K562 (cell line): ENCODE data around the gene FAM171A2. TPM values are rescaled to one million over a fixed set of nuclear protein-coding genes. Genes with fewer than 3 reads are reported as not detected.
A peak's percentile ranks its signal among the peaks of the same experiment; 100 is the strongest.

Source experiments
- CBFA2T3 ChIP-seq: fragments of 450-650 bp; IDR thresholded peaks from 2 replicates; pipeline ENCODE4 v1.6.1; 2017
- CTBP1 ChIP-seq: fragments of 450-650 bp; IDR thresholded peaks from 2 replicates; pipeline ENCODE4 v1.6.1; 2016; ENCODE audit warnings: borderline replicate concordance
- DACH1 ChIP-seq: fragments of 450-650 bp; IDR thresholded peaks from 2 replicates; pipeline ENCODE4 v1.6.1; 2018; ENCODE audit not compliant: partially characterized antibody
- HMGN3 ChIP-seq: IDR thresholded peaks from 2 replicates; pipeline ENCODE4 v1.6.1; 2011; ENCODE audit warnings: borderline replicate concordance, low read depth, mild to moderate bottlenecking, mixed read lengths, low read length; ENCODE audit not compliant: insufficient read length; ENCODE audit errors: extremely low read depth
- MCM2 ChIP-seq: fragments of 450-650 bp; IDR thresholded peaks from 2 replicates; pipeline ENCODE4 v1.6.1; 2017; ENCODE audit warnings: low read depth, mild to moderate bottlenecking
- NCOA4 ChIP-seq: fragments of 450-650 bp; IDR thresholded peaks from 2 replicates; pipeline ENCODE4 v1.6.1; 2018; ENCODE audit warnings: mild to moderate bottlenecking; ENCODE audit not compliant: partially characterized antibody
- OTX1 ChIP-seq: fragments of 450-650 bp; formaldehyde crosslinking; IDR thresholded peaks from 2 replicates; pipeline ENCODE4 v1.4.0; 2022; ENCODE audit warnings: mild to moderate bottlenecking
- POLR2A ChIP-seq: fragments of 450-650 bp; conservative IDR thresholded peaks from 2 replicates; pipeline ENCODE4 v1.6.1; 2016
- PYGO2 ChIP-seq: fragments of 450-650 bp; IDR thresholded peaks from 2 replicates; pipeline ENCODE4 v1.6.1; 2016; ENCODE audit warnings: mild to moderate bottlenecking, missing genetic modification characterization, moderate library complexity, missing compliant biosample characterization
- RB1 ChIP-seq: fragments of 450-650 bp; IDR thresholded peaks from 2 replicates; pipeline ENCODE4 v1.6.1; 2017; ENCODE audit warnings: low read depth, mild to moderate bottlenecking
- RBBP5 ChIP-seq: fragments of 200-600 bp; sonication (generic); IDR thresholded peaks from 2 replicates; pipeline ENCODE4 v1.6.1; 2012; ENCODE audit warnings: borderline replicate concordance, mild to moderate bottlenecking, low read length, control low read depth, inconsistent platforms; ENCODE audit not compliant: insufficient read depth, poor library complexity, severe bottlenecking
- ZBED1 ChIP-seq: IDR thresholded peaks from 2 replicates; pipeline ENCODE4 v1.6.1; 2014
- ZNF239 ChIP-seq: fragments of 250-450 bp; sonication (Bioruptor Pico); IDR thresholded peaks from 2 replicates; pipeline ENCODE4 v1.4.0; 2020; ENCODE audit warnings: mild to moderate bottlenecking
- ZNF24 ChIP-seq: fragments of 450-650 bp; IDR thresholded peaks from 2 replicates; pipeline ENCODE4 v1.6.1; 2016
- polyA plus RNA-seq, 8 experiments: library from polyadenylated mRNA; depleted of rRNA in 4 of 8; stranded (reverse) in 5 of 8; unstranded in 3 of 8; fragments of >200 nt; fragmentation: Nextera tagmentation in 2 of 8; fragmentation: Illumina TruSeq in 1 of 8; extraction: Ambion mirVana in 2 of 8; extraction: Trizol in 1 of 8; gene quantifications; 2 replicates each; pipeline versions ENCODE4 v1.2.1 to v1.2.3, GENCODE V29; 2011 to 2014; ENCODE audit warnings: inconsistent platforms in 1 of 8, missing spikeins in 1 of 8
- total RNA-seq, 7 experiments: library from RNA; depleted of rRNA in 6 of 7; stranded (reverse); fragments of >200 nt in 6 of 7; fragmentation: Illumina TruSeq in 2 of 7; extraction: Trizol in 2 of 7; gene quantifications; 2 replicates each; pipeline versions ENCODE4 v1.2.1 to v1.2.3, GENCODE V29; 2011 to 2021; ENCODE audit warnings: low replicate concordance in 1 of 7
- TF ChIP-seq, protein P1 (sequence below): fragments of 250-450 bp; sonication (Bioruptor Pico); IDR thresholded peaks from 2 replicates; pipeline ENCODE4 v1.9.0; 2021; ENCODE audit warnings: mild to moderate bottlenecking, inconsistent platforms
- TF ChIP-seq, protein P2 (sequence below): fragments of 200-800 bp; sonication (Bioruptor generic); IDR thresholded peaks from 2 replicates; pipeline ENCODE4 v1.6.1; 2017; ENCODE audit warnings: missing genetic modification characterization, missing compliant biosample characterization

Gene FAM171A2
- total and polyA plus RNA-seq, 9 of the 15 experiments (the other 6 are each of a cell fraction or from before 2014, with no cell fraction given): 0.10 to 10.2 (median 2.0) TPM; not detected in 1

DNA sequence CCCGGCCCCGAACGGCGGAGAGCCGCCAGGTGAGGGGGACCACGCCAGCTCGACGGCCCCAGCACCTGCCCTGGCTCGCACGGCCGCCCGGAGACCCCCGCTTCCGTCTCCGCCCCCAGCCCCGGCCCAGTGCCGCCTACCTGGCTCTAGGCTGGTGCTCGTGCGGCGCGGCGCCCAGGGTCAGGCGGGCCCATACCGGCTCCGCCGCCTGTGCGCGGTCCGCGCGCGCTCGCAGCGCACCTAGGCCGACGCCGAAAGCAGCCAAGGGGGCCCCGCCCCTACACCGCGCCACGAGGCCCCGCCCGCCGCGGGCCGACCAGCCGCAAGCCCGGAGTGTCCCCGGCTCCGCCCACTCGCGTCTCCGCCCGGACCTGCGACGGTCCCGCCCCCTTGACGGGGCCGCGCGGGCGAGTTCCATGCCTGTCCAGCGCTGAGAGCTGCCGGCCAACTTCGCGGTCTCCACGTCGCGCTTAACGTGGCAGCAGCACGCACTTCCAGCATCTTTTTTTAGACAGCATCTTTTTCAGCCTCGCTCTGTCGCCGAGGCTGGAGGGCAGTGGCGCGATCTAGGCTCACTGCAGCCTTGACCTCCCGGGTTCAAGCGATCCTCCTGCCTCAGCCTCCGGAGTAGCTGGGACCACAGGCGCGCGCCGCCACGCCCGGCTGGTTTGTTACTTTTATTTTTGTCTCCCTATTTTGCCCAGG lies 38.9 kb downstream of the FAM171A2 start, which contains the start of gene SLC25A39 (continued):
- peak; percentile 93 for TF ChIP-seq RB1
- TF ChIP-seq, protein P1, sequence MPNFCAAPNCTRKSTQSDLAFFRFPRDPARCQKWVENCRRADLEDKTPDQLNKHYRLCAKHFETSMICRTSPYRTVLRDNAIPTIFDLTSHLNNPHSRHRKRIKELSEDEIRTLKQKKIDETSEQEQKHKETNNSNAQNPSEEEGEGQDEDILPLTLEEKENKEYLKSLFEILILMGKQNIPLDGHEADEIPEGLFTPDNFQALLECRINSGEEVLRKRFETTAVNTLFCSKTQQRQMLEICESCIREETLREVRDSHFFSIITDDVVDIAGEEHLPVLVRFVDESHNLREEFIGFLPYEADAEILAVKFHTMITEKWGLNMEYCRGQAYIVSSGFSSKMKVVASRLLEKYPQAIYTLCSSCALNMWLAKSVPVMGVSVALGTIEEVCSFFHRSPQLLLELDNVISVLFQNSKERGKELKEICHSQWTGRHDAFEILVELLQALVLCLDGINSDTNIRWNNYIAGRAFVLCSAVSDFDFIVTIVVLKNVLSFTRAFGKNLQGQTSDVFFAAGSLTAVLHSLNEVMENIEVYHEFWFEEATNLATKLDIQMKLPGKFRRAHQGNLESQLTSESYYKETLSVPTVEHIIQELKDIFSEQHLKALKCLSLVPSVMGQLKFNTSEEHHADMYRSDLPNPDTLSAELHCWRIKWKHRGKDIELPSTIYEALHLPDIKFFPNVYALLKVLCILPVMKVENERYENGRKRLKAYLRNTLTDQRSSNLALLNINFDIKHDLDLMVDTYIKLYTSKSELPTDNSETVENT (CRISPR knock-in tag): peak; percentile 77
- TF ChIP-seq POLR2A: peak; percentile 66; the same call in 1 of the 2 replicates
- TF ChIP-seq OTX1 (CRISPR knock-in tag): 0 out of 2 replicates have a peak, but pooled peaks have one; percentile 10
- 0 out of 2 replicates have a peak, but pooled peaks have one; percentile 32 for TF ChIP-seq ZBED1
- TF ChIP-seq CTBP1: peak; percentile 91
- TF ChIP-seq HMGN3: peak; percentile 86
- no peak for TF ChIP-seq MCM2
- peak; percentile 16 for TF ChIP-seq NCOA4
- no peak for TF ChIP-seq PYGO2 (tag)
- TF ChIP-seq CBFA2T3: 0 out of 2 replicates have a peak, but pooled peaks have one; percentile 4
- TF ChIP-seq ZNF24: 0 out of 2 replicates have a peak, but pooled peaks have one; percentile 34
- TF ChIP-seq RBBP5: peak; percentile 66
- peak; percentile 30 for TF ChIP-seq DACH1
- TF ChIP-seq ZNF239 (CRISPR knock-in tag): peak; percentile 58
- TF ChIP-seq, protein P2, sequence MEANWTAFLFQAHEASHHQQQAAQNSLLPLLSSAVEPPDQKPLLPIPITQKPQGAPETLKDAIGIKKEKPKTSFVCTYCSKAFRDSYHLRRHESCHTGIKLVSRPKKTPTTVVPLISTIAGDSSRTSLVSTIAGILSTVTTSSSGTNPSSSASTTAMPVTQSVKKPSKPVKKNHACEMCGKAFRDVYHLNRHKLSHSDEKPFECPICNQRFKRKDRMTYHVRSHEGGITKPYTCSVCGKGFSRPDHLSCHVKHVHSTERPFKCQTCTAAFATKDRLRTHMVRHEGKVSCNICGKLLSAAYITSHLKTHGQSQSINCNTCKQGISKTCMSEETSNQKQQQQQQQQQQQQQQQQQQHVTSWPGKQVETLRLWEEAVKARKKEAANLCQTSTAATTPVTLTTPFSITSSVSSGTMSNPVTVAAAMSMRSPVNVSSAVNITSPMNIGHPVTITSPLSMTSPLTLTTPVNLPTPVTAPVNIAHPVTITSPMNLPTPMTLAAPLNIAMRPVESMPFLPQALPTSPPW (CRISPR knock-in tag): peak; percentile 95
